ENCODE data around the gene EHMT1.

Gene EHMT1

DNA sequence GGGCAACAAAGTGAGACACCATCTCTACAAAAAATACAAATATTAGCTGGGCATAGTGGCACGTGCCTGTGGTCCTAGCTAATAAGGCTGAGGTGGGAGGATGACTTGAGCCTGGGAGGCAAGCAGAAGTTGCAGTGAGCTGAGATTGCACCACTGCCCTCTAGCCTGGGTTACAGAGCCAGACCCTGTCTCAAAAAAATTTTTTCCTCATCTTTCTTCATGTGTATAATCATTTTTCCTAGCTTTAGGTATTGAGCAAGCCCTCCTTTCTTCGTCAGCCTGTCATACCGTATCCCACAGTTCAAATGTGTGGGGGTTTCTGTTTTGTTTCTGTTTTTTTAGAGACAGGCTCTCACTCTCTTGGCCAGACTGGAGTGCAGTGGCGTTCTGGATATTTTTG lies 41.3 kb downstream of the EHMT1 start:
- H3K4me3 ChIP-seq (ENCODE audit: low read length), result no peak overlapping the region
- TF ChIP-seq, protein P1, sequence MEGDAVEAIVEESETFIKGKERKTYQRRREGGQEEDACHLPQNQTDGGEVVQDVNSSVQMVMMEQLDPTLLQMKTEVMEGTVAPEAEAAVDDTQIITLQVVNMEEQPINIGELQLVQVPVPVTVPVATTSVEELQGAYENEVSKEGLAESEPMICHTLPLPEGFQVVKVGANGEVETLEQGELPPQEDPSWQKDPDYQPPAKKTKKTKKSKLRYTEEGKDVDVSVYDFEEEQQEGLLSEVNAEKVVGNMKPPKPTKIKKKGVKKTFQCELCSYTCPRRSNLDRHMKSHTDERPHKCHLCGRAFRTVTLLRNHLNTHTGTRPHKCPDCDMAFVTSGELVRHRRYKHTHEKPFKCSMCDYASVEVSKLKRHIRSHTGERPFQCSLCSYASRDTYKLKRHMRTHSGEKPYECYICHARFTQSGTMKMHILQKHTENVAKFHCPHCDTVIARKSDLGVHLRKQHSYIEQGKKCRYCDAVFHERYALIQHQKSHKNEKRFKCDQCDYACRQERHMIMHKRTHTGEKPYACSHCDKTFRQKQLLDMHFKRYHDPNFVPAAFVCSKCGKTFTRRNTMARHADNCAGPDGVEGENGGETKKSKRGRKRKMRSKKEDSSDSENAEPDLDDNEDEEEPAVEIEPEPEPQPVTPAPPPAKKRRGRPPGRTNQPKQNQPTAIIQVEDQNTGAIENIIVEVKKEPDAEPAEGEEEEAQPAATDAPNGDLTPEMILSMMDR (conservative IDR thresholded peaks at IDR 0.05; ENCODE audit: low read length), result no peak
- DNase-seq (ENCODE audit: low read depth), result no peak

GRCh38 chr9:137663584-137663983 lies 44.8 kb downstream of the EHMT1 start:
- TF ChIP-seq, protein P1 (conservative IDR thresholded peaks at IDR 0.05; ENCODE audit: low read length), result no peak
- H3K4me3 ChIP-seq (ENCODE audit: low read length), result no peak overlapping the region
- no peak for DNase-seq (ENCODE audit: low read depth)

- DNase-seq (ENCODE audit: low read depth), result no peak
- TF ChIP-seq, protein P1 (conservative IDR thresholded peaks at IDR 0.05; ENCODE audit: low read length), result no peak
- H3K4me3 ChIP-seq (ENCODE audit: low read length), result no peak overlapping the region
These were observed 45.9 kb downstream of the EHMT1 start for GRCh38 chr9:137664676-137665075.

GRCh38 chr9:137665226-137665625 lies 46.4 kb downstream of the EHMT1 start:
- no peak for DNase-seq (ENCODE audit: low read depth)
- no peak overlapping the region for H3K4me3 ChIP-seq (ENCODE audit: low read length)
- TF ChIP-seq, protein P1 (conservative IDR thresholded peaks at IDR 0.05; ENCODE audit: low read length), result no peak

DNA sequence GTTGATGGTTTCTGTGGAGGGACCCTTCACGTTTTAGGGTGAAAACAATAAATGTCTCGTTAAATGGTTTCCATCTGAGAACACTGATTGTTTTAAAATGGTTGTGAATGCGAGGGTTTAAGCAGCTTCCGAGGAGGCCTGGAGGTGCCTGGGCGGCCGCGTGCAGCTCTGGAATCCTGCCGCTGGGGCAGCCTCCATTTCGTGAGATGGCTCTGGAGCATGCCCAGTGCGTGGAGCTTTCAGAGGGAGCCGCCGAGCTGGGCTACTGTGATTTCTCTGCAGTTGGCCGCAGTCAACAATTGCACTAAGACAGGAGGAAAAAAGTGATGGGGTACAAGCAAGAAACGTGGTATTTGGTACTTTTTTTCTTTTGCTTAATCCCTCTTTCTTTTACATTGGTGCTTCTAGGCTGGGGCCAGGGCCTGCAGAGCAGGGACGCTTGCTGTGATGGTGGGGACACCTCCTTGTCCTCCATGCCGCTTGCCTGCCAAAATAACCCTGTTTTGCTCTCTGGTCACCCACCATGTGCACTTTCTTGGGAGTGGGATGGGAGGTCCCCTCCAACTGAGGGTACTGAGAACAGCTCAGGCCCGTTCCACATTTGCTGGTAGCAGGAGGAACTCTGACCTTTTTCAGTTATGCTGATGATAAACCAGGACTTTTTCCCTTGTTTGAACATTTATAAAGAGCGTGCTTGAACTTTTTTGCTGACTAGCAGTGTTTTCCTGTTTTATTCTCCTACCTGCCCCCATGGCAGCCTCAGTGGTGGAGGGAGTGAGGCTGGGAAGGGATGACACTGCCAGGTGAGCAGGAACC lies 47.1 kb downstream of the EHMT1 start:
- H3K4me3 ChIP-seq (ENCODE audit: low read length), result no peak overlapping the region
- TF ChIP-seq, protein P1 (conservative IDR thresholded peaks at IDR 0.05; ENCODE audit: low read length), result peak; percentile 38
- peak; percentile 56 for DNase-seq (ENCODE audit: low read depth)

GRCh38 chr9:137666513-137666822 lies 47.7 kb downstream of the EHMT1 start:
- no peak for DNase-seq (ENCODE audit: low read depth)
- TF ChIP-seq, protein P1 (conservative IDR thresholded peaks at IDR 0.05; ENCODE audit: low read length), result no peak
- no peak overlapping the region for H3K4me3 ChIP-seq (ENCODE audit: low read length)

DNA sequence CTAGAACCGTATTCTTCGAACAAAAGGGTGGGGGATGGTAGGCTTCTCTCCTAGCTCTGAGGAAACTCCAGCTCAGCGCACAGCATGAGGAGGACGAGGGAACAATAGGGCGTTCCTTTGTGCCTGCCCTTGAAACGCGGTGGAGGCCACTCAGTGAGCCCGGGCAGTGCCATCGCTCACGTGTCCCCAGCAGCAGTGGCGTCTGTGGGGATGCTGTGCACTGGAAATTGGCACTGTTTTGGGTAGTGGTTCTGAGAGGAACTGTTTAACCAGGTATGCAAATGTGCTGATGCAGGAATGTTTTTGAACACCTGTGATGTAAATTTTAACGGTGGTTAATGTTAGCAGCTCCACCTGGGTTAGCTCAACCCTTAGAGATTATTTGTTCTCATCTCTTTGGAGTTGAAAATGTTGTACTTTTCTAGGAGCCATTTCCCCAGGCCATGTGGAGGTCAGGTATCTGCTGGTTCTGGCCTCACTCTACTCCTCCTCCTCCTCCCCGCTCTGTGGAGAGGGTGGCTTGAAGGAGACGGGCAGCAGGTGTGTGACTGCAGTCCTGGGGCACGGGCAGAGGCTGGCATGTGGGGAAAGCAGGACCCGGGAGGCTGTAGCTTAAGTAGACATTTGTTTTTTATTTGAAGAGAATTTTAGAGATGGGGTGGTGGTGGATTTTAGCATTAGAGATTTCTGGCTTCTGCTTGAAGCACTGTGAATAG lies 48.3 kb downstream of the EHMT1 start:
- DNase-seq (ENCODE audit: low read depth), result no peak
- TF ChIP-seq, protein P1 (conservative IDR thresholded peaks at IDR 0.05; ENCODE audit: low read length), result no peak
- no peak overlapping the region for H3K4me3 ChIP-seq (ENCODE audit: low read length)
